HG03571 (cell line): ENCODE data around the gene VIPAS39.

ENCODE experiments used
- ATAC-seq: cut with Tn5 transposase; IDR thresholded peaks from one replicate; pipeline ENCODE4 v1.9.1; 2021; ENCODE audit not compliant: unreplicated experiment

The VIPAS39 gene

GRCh38 chr14:77406718-77407117 is 50.7 kb downstream of the VIPAS39 start:
- no peak for ATAC-seq

- ATAC-seq, result no peak
Observed at GRCh38 chr14:77406086-77406485, 51.3 kb downstream of the VIPAS39 start.

- no peak for ATAC-seq
Observed at GRCh38 chr14:77403768-77404167, 53.6 kb downstream of the VIPAS39 start.

GRCh38 chr14:77400216-77400615 is 57.2 kb downstream of the VIPAS39 start:
- no peak for ATAC-seq

GRCh38 chr14:77390188-77390587 is 67.2 kb downstream of the VIPAS39 start:
- ATAC-seq, result no peak

GRCh38 chr14:77378701-77379100 is 78.7 kb downstream of the VIPAS39 start:
- ATAC-seq, result no peak

- no peak for ATAC-seq
Observed at GRCh38 chr14:77377502-77377844, 79.9 kb downstream of the VIPAS39 start.

- ATAC-seq, result peak; percentile 82
Observed at GRCh38 chr14:77376771-77377501, 80.5 kb downstream of the VIPAS39 start, which contains the start of the genes SAMD15 and TMED8. Gene SAMD15, plus strand, starts transcription at chr14:77377379. Its CDS starts 40 bp downstream, at chr14:77377419. Gene TMED8, minus strand, starts transcription at chr14:77377094. Its CDS starts 41 bp downstream, at chr14:77377053.
